NB4 (cell line): ENCODE measurements around the gene RAET1L.

Source experiments
- CTCF ChIP-seq: IDR thresholded peaks from one replicate; pipeline ENCODE4 v1.5.1; 2012; ENCODE audit warnings: low read depth, low read length
- POLR2A ChIP-seq: IDR thresholded peaks from 2 replicates; pipeline ENCODE4 v1.6.1; 2011; ENCODE audit warnings: mild to moderate bottlenecking; ENCODE audit not compliant: insufficient read length; ENCODE audit errors: extremely low read depth

GRCh38 chr6:150063640-150064039, 38.3 kb upstream of the RAET1L start:
- TF ChIP-seq CTCF: no peak
- TF ChIP-seq POLR2A: no peak
